Tibial artery (tissue), 4 donors: ENCODE data around the gene NOL8.

Experiments
- DNase-seq, 2 donors: peaks; one replicate each; pipeline ENCODE4 v3.0.0-alpha.2; 2019
- H3K27ac ChIP-seq, 2 donors: fragments of 200-600 bp; sonication (generic) in 1 of 2; 1 replicate in 1 of 2; 2 replicates in 1 of 2; pipeline ENCODE4 v1.5.1; 2018 to 2019; ENCODE audit warnings: mild to moderate bottlenecking in 1 of 2
- H3K27me3 ChIP-seq, 2 donors: fragments of 200-600 bp; sonication (generic) in 1 of 2; one replicate each; pipeline versions ENCODE4 v1.5.1 to v1.6.0; 2016 to 2019
- H3K36me3 ChIP-seq, 3 donors: fragments of 200-600 bp; sonication (generic) in 2 of 3; one replicate each; pipeline ENCODE4 v1.5.1; 2016 to 2019; ENCODE audit warnings: mild to moderate bottlenecking in 2 of 3
- H3K4me1 ChIP-seq, 4 donors: fragments of 200-600 bp; sonication (generic) in 2 of 4; 1 replicate in 3 of 4; 2 replicates in 1 of 4; pipeline ENCODE4 v1.5.1; 2016 to 2019
- H3K4me3 ChIP-seq, 2 donors: fragments of 200-600 bp; sonication (generic) in 1 of 2; 1 replicate in 1 of 2; 2 replicates in 1 of 2; pipeline ENCODE4 v1.5.1; 2018 to 2019; ENCODE audit warnings: mild to moderate bottlenecking in 2 of 2
- H3K9me3 ChIP-seq, 3 donors: fragments of 200-600 bp; sonication (generic) in 1 of 3; one replicate each; pipeline ENCODE4 v1.5.1; 2016 to 2019
- CTCF ChIP-seq, 2 experiments: fragments of 200-600 bp in 1 of 2; fragments of 450-650 bp in 1 of 2; IDR thresholded peaks; one replicate each; pipeline ENCODE4 v1.5.1; 2017 to 2019; ENCODE audit warnings: antibody characterized with exemption in 2 of 2, mild to moderate bottlenecking in 1 of 2, moderate library complexity in 1 of 2
- intact Hi-C: fragments of 100-400 bp; cut with DNase I; formaldehyde crosslinking; loops from one replicate; pipeline ENCODE4 v1.15.0; 2023; ENCODE audit warnings: low total_unique reads

NOL8 gene

GRCh38 chr9:92325991-92326500 is 896 bp upstream of the NOL8 start:
- peak in 1 of 2 donors; percentile 28 for DNase-seq
- no peaks in the 10 kb centered on the region for H3K27me3 ChIP-seq
- H3K36me3 ChIP-seq = peaks cover 11 to 16% (median 15%) of the 10 kb centered on the region in 3 donors
- TF ChIP-seq CTCF (IDR thresholded peaks at IDR 0.05) = no peak
- H3K27ac ChIP-seq = peak overlapping the region; percentile 90 to 91
- no peaks in the 10 kb centered on the region for H3K9me3 ChIP-seq
- peak overlapping the region; percentile 67 to 70 for H3K4me3 ChIP-seq
- intact Hi-C loops = no loop called here
- peaks cover 0 to 22% (median 18%) of the 10 kb centered on the region in 4 donors for H3K4me1 ChIP-seq

GRCh38 chr9:92324889-92325268 is 271 bp downstream of the NOL8 start:
- Histone ChIP-seq H3K27me3 (no peaks in the 10 kb centered on the region), H3K36me3 (peaks cover 23 to 28% (median 27%) of the 10 kb centered on the region in 3 donors), H3K27ac (peak overlapping the region; percentile 90 to 91), H3K9me3 (no peaks in the 10 kb centered on the region), H3K4me1 (peaks cover 0 to 22% (median 18%) of the 10 kb centered on the region in 4 donors), H3K4me3 (peak overlapping the region; percentile 67 to 70)
- DNase-seq = no peak
- no peak for TF ChIP-seq CTCF (IDR thresholded peaks at IDR 0.05)
- intact Hi-C loops = no loop called here

- peak overlapping the region; percentile 90 to 91 for H3K27ac ChIP-seq
- no peaks in the 10 kb centered on the region for H3K27me3 ChIP-seq
- H3K9me3 ChIP-seq = no peaks in the 10 kb centered on the region
- intact Hi-C loops = no loop called here
- H3K4me1 ChIP-seq = peaks cover 0 to 22% (median 18%) of the 10 kb centered on the region in 4 donors
- H3K36me3 ChIP-seq = peaks cover 27 to 32% (median 31%) of the 10 kb centered on the region in 3 donors
- DNase-seq = no peak
- no peak for TF ChIP-seq CTCF (IDR thresholded peaks at IDR 0.05)
- H3K4me3 ChIP-seq = peak overlapping the region; percentile 67 to 70
Observed at GRCh38 chr9:92324431-92324830, 719 bp downstream of the NOL8 start.

GRCh38 chr9:92315456-92315855 is 9.7 kb downstream of the NOL8 start:
- Histone ChIP-seq H3K4me3 (no peak overlapping the region), H3K36me3 (peaks cover 47 to 80% (median 69%) of the 10 kb centered on the region in 3 donors), H3K9me3 (no peaks in the 10 kb centered on the region), H3K27ac (no peak overlapping the region), H3K4me1 (no peaks in the 10 kb centered on the region), H3K27me3 (no peaks in the 10 kb centered on the region)
- no peak for TF ChIP-seq CTCF (IDR thresholded peaks at IDR 0.05)
- intact Hi-C loops = no loop called here
- DNase-seq = no peak

- TF ChIP-seq CTCF (IDR thresholded peaks at IDR 0.05) = no peak
- H3K27me3 ChIP-seq = no peaks in the 10 kb centered on the region
- H3K9me3 ChIP-seq = no peaks in the 10 kb centered on the region
- H3K4me3 ChIP-seq = no peak overlapping the region
- intact Hi-C loops = no loop called here
- H3K27ac ChIP-seq = no peak overlapping the region
- H3K36me3 ChIP-seq = peaks cover 48 to 80% (median 69%) of the 10 kb centered on the region in 3 donors
- no peaks in the 10 kb centered on the region for H3K4me1 ChIP-seq
- no peak for DNase-seq
Observed at GRCh38 chr9:92313624-92314012, 11.5 kb downstream of the NOL8 start.
